ENCODE results near the gene SLFN13. TPM values are rescaled to one million over a fixed set of nuclear protein-coding genes. Genes with fewer than 3 reads are reported as not detected.
"Not testable (repeated sequence)": the region's sequence is repeated elsewhere in the genome, so short reads cannot be mapped to it uniquely, and the experiment has no call there.

Gene SLFN13
- total and polyA plus RNA-seq, 12 donors = 0.97 to 9.7 (median 3.1) TPM

DNA sequence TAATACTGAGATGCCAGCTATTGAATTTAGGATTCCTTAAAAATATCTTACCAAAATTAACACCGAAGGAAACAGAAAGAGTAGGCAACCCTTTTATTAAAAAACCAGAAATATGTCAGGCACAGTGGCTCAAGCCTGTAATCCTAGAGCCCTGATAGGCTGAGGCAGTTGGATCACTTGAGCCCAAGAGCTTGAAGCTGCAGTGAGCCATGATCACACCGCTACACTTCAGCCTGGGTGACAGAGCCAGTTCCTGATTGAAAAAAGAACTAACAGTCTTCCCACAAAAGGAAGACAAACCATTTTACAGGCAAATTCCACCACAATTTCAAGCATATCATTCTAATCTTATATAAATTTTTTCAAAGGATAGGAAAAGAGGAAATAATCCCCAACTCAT lies 31.9 kb downstream of the SLFN13 start:
- H3K9me3 ChIP-seq (replicated peaks in 1 of 3) = peaks cover 0 to 6% (median 0%) of the 10 kb centered on the region in 3 donors
- intact Hi-C loops (cut with DNase I) = no loop called here
- no peaks in the 10 kb centered on the region for H3K4me1 ChIP-seq (replicated peaks in 1 of 2)
- TF ChIP-seq, protein P1, sequence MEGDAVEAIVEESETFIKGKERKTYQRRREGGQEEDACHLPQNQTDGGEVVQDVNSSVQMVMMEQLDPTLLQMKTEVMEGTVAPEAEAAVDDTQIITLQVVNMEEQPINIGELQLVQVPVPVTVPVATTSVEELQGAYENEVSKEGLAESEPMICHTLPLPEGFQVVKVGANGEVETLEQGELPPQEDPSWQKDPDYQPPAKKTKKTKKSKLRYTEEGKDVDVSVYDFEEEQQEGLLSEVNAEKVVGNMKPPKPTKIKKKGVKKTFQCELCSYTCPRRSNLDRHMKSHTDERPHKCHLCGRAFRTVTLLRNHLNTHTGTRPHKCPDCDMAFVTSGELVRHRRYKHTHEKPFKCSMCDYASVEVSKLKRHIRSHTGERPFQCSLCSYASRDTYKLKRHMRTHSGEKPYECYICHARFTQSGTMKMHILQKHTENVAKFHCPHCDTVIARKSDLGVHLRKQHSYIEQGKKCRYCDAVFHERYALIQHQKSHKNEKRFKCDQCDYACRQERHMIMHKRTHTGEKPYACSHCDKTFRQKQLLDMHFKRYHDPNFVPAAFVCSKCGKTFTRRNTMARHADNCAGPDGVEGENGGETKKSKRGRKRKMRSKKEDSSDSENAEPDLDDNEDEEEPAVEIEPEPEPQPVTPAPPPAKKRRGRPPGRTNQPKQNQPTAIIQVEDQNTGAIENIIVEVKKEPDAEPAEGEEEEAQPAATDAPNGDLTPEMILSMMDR (IDR thresholded peaks at IDR 0.05) = no peak
- no peak for TF ChIP-seq POLR2A (IDR thresholded peaks at IDR 0.05)
- 78 to 94% (median 94%) methylated on average over 2 of the region's 2 CpGs for WGBS, 4 donors
- H3K27me3 ChIP-seq = no peaks in the 10 kb centered on the region
- H3K4me3 ChIP-seq = no peak overlapping the region
- no peak overlapping the region for H3K27ac ChIP-seq
- DNase-seq = no peak
- H3K36me3 ChIP-seq (replicated peaks in 1 of 2) = no peaks in the 10 kb centered on the region

DNA sequence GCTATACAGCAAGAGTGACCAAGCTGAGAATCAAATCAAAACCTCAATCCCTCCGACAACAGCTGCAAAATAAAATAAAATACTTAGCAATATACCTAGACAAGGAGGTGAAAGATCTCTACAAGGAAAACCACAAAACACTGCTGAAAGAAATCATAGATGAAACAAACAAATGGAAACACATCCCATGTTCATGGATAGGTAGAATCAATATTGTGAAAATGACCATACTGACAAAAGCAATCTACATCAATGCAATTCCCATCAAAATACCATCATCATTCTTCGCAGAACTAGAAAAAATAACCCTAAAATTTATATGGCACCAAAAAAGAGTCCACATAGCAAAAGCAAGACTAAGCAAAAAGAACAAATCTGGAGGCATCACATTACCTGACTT lies 33.9 kb downstream of the SLFN13 start:
- H3K9me3 ChIP-seq (replicated peaks in 1 of 3); DNase-seq; H3K4me3 ChIP-seq; H3K27ac ChIP-seq; H3K27me3 ChIP-seq; H3K4me1 ChIP-seq (replicated peaks in 1 of 2); intact Hi-C loops (cut with DNase I): not testable (repeated sequence)
- H3K36me3 ChIP-seq (replicated peaks in 1 of 2) = peaks cover 0 to 10% of the 10 kb centered on the region in 2 donors
- 91 to 95% (median 94%) methylated on average over 2 of the region's 2 CpGs for WGBS, 4 donors

DNA sequence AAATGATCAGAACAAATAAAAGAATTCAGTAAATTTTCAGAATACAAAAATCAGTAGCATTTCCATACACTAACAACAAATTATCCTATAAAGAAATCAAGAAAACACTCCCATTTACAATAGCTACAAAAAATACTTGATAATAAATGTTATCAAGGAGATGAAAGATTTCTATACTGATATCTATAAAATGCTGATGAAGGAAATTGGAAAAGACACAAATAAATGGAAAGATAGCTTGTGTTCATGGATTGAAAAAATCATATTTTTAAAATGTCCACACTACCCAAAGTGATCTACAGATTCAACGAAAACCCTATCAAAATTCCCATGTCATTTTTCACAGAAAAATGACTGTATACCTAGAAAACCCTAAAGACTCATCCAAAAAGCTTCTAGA lies 34.3 kb downstream of the SLFN13 start:
- WGBS, 4 donors = 84 to 100% (median 96%) methylated on average over 1 of the region's 1 CpG
- TF ChIP-seq, protein P1 (IDR thresholded peaks at IDR 0.05) = no peak
- no peak for TF ChIP-seq POLR2A (IDR thresholded peaks at IDR 0.05)
- DNase-seq = no peak
- Histone ChIP-seq H3K9me3 (replicated peaks in 1 of 3) (peaks cover 0 to 6% (median 0%) of the 10 kb centered on the region in 3 donors), H3K4me3 (no peak overlapping the region), H3K27ac (no peak overlapping the region), H3K4me1 (replicated peaks in 1 of 2) (no peaks in the 10 kb centered on the region), H3K36me3 (replicated peaks in 1 of 2) (peaks cover 0 to 10% of the 10 kb centered on the region in 2 donors), H3K27me3 (no peaks in the 10 kb centered on the region)
- intact Hi-C loops (cut with DNase I) = no loop called here

DNA sequence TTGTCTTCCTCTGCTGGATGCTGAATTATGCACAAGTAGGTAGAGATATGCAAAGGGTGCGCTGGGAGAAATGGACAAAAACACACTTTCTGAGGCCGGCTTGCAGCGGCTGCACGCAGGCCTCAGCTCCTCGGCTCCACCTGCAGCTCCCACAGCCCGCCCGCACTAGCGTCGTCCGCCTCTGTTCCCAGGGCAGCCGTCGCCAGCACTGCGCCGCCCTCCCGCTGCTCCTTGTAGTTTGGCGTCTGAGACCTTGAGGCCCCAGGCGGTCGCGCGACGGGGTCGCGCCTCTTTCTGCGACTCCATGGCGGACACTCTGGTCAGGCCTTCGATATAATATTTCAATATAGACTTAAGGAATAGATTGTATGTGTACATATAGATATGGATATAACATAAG lies 41.0 kb downstream of the SLFN13 start:
- 89 to 94% (median 92%) methylated on average over 25 to 26 of the region's 26 CpGs for WGBS, 4 donors
- H3K36me3 ChIP-seq (replicated peaks in 1 of 2) = peaks cover 0 to 16% of the 10 kb centered on the region in 2 donors
- H3K27me3 ChIP-seq = no peaks in the 10 kb centered on the region

DNA sequence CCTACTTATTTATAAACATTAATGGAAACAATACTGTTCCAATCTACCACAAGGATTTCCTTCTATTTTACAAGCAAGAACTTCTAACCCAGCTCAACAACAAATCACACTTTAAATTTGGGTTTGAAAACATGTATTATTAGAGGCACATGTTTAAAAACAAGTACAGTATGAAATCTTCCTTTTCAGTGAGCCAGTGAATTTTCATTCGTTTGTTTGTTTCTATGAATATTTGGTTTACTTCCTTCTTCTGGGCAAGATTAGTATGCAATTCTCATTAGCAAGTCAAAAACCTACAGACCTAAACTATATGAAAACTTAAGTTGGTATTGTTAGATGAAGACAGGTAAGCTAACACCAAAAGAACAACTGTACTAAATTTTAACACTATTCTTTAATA lies 42.0 kb downstream of the SLFN13 start:
- Histone ChIP-seq H3K9me3 (replicated peaks in 1 of 3) (no peaks in the 10 kb centered on the region), H3K4me3 (no peak overlapping the region), H3K27ac (no peak overlapping the region), H3K36me3 (replicated peaks in 1 of 2) (peaks cover 0 to 16% of the 10 kb centered on the region in 2 donors), H3K27me3 (no peaks in the 10 kb centered on the region), H3K4me1 (replicated peaks in 1 of 2) (no peaks in the 10 kb centered on the region)
- WGBS, 4 donors = 80 to 85% (median 83%) methylated on average over 1 of the region's 1 CpG
- intact Hi-C loops (cut with DNase I) = no loop called here
- no peak for TF ChIP-seq POLR2A (IDR thresholded peaks at IDR 0.05)
- TF ChIP-seq, protein P1 (IDR thresholded peaks at IDR 0.05) = no peak
- DNase-seq = no peak

More for the DNA sequence above, 41.0 kb downstream of the SLFN13 start:
- intact Hi-C loops (cut with DNase I) = no loop called here
- H3K27ac ChIP-seq = no peak overlapping the region
- no peaks in the 10 kb centered on the region for H3K4me1 ChIP-seq (replicated peaks in 1 of 2)
- no peak overlapping the region for H3K4me3 ChIP-seq
- no peaks in the 10 kb centered on the region for H3K9me3 ChIP-seq (replicated peaks in 1 of 3)
- no peak for DNase-seq
- TF ChIP-seq, protein P1 (IDR thresholded peaks at IDR 0.05) = no peak
- TF ChIP-seq POLR2A (IDR thresholded peaks at IDR 0.05) = no peak

All from adrenal gland (tissue), 12 donors.